Activated CD8-positive, alpha-beta memory T cell treated with anti-CD3 and anti-CD28 coated beads for 48 hours (primary cell): ENCODE measurements around the gene SDR39U1.
A peak's percentile ranks its signal among the peaks of the same experiment; 100 is the strongest.

Source experiments
- DNase-seq, 3 experiments: peaks; one replicate each; pipeline ENCODE4 v3.0.0-alpha.2; 2020; ENCODE audit warnings: low read depth in 2 of 3, low spot score in 2 of 3

SDR39U1 gene

GRCh38 chr14:24443053-24443665 lies 583 bp upstream of the SDR39U1 start:
- no peak for DNase-seq

GRCh38 chr14:24441904-24442239 lies 704 bp downstream of the SDR39U1 start:
- no peak for DNase-seq

GRCh38 chr14:24441485-24441884 lies 1.1 kb downstream of the SDR39U1 start:
- no peak for DNase-seq

GRCh38 chr14:24440606-24441399 lies 1.8 kb downstream of the SDR39U1 start:
- DNase-seq = no peak

- DNase-seq = no peak
Measured at GRCh38 chr14:24439830-24440605, 2.6 kb downstream of the SDR39U1 start.

GRCh38 chr14:24439257-24439656 lies 3.3 kb downstream of the SDR39U1 start:
- no peak for DNase-seq

- no peak for DNase-seq
Measured at GRCh38 chr14:24438223-24439097, 4.1 kb downstream of the SDR39U1 start.

- DNase-seq = no peak
Measured at GRCh38 chr14:24437736-24438067, 4.9 kb downstream of the SDR39U1 start.

- no peak for DNase-seq
Measured at GRCh38 chr14:24437020-24437735, 5.4 kb downstream of the SDR39U1 start.

GRCh38 chr14:24436355-24437019 lies 6.1 kb downstream of the SDR39U1 start:
- no peak for DNase-seq

- no peak for DNase-seq
Measured at GRCh38 chr14:24435998-24436354, 6.6 kb downstream of the SDR39U1 start.

- DNase-seq = no peak
Measured at GRCh38 chr14:24435192-24435810, 7.3 kb downstream of the SDR39U1 start.

- no peak for DNase-seq
Measured at GRCh38 chr14:24434676-24435075, 7.9 kb downstream of the SDR39U1 start.

GRCh38 chr14:24434036-24434435 lies 8.5 kb downstream of the SDR39U1 start:
- DNase-seq = no peak

GRCh38 chr14:24432259-24433131 lies 10.1 kb downstream of the SDR39U1 start:
- DNase-seq = no peak

GRCh38 chr14:24431569-24432258 lies 10.9 kb downstream of the SDR39U1 start:
- DNase-seq = peak; percentile 68 to 84 (median 80)

GRCh38 chr14:24430682-24431568 lies 11.7 kb downstream of the SDR39U1 start:
- no peak for DNase-seq
